H1 (cell line): ENCODE measurements around the gene MGAT5B. TPM values are rescaled to one million over a fixed set of nuclear protein-coding genes. Genes with fewer than 3 reads are reported as not detected.

Source experiments
- CEBPB ChIP-seq: IDR thresholded peaks from 2 replicates; pipeline ENCODE4 v1.6.1; 2012; ENCODE audit warnings: low read depth, low read length
- CHD1 ChIP-seq: IDR thresholded peaks from 2 replicates; pipeline ENCODE4 v1.6.1; 2012; ENCODE audit warnings: low read depth, low read length, improper control_type of control experiment
- CTCF ChIP-seq, 3 experiments: IDR thresholded peaks; 1 replicate in 2 of 3; 2 replicates in 1 of 3; pipeline versions ENCODE4 v1.5.1 to v1.6.1; 2011; ENCODE audit warnings: low read length in 3 of 3, mild to moderate bottlenecking in 3 of 3, inconsistent platforms in 2 of 3, low read depth in 1 of 3, moderate library complexity in 1 of 3; ENCODE audit not compliant: insufficient read depth in 1 of 3; ENCODE audit errors: control extremely low read depth in 1 of 3
- HDAC6 ChIP-seq: IDR thresholded peaks from one replicate; pipeline ENCODE4 v1.7.1; 2012; ENCODE audit warnings: low read depth, mild to moderate bottlenecking, inconsistent platforms, low read length, moderate library complexity
- MAFK ChIP-seq: IDR thresholded peaks from 2 replicates; pipeline ENCODE4 v1.6.1; 2012; ENCODE audit warnings: low read depth, mild to moderate bottlenecking, improper control_type of control experiment, low read length
- SAP30 ChIP-seq: fragments of 300-600 bp; sonication (generic); IDR thresholded peaks from 2 replicates; pipeline ENCODE4 v1.7.1; 2012; ENCODE audit warnings: low read length, moderate library complexity, mild to moderate bottlenecking, inconsistent platforms; ENCODE audit not compliant: insufficient read depth, insufficient replicate concordance
- SUZ12 ChIP-seq: fragments of 200-600 bp; sonication (generic); IDR thresholded peaks from 2 replicates; pipeline ENCODE4 v1.6.1; 2012; ENCODE audit warnings: mild to moderate bottlenecking, inconsistent platforms, low read length, moderate library complexity, mixed read lengths
- polyA plus RNA-seq, 7 experiments: library from polyadenylated mRNA; depleted of rRNA in 3 of 7; stranded (reverse) in 5 of 7; unstranded in 2 of 7; fragments of >200 nt in 5 of 7; fragments of 200-250 nt in 2 of 7; gene quantifications; 1 replicate in 5 of 7; 2 replicates in 1 of 7; 4 replicates in 1 of 7; pipeline versions ENCODE4 v1.2.1 to v1.2.3, GENCODE V29; 2011 to 2013; ENCODE audit warnings: missing spikeins in 2 of 7, mixed read lengths in 2 of 7
- total RNA-seq: library from RNA; stranded (reverse); fragmentation: NEBNext Ultra II Directional; extraction: Animal tissue kit (Norgen Biotek cat#: 25700); gene quantifications from 2 replicates; pipeline ENCODE4 v1.2.1, GENCODE V29; 2021

The MGAT5B gene
- total and polyA plus RNA-seq, 2 of the 8 experiments (the other 6 are each of a cell fraction or from before 2014, with no cell fraction given): 7.9 to 8.2 TPM

GRCh38 chr17:76886395-76886794 is 18.2 kb downstream of the MGAT5B start (continued):
- TF ChIP-seq CTCF (IDR thresholded peaks at IDR 0.05; ENCODE audit: control extremely low read depth in 1 of 3, insufficient read depth in 1 of 3, low read depth in 1 of 3, low read length in 3 of 3) (no peak), CEBPB (no peak), CHD1 (no peak), MAFK (no peak), SUZ12 (no peak), HDAC6 (no peak), SAP30 (no peak)
